Liver (tissue), 9 donors: Measurements from ENCODE around the gene IQCE. TPM values are rescaled to one million over a fixed set of nuclear protein-coding genes. Genes with fewer than 3 reads are reported as not detected.

Experiments used
- DNase-seq: peaks from one replicate; pipeline ENCODE4 v3.0.0-alpha.2; 2017; ENCODE audit warnings: low spot score
- H3K27ac ChIP-seq, 2 donors: one replicate each; pipeline ENCODE4 v1.7.0; 2013; ENCODE audit warnings: inconsistent platforms in 2 of 2, low read length in 2 of 2, control low read depth in 1 of 2, low read depth in 1 of 2, mild to moderate bottlenecking in 1 of 2
- H3K27me3 ChIP-seq, 4 donors: one replicate each; pipeline versions ENCODE4 v1.6.1 to v1.7.0; 2013; ENCODE audit warnings: low read length in 3 of 4, inconsistent platforms in 1 of 4, mild to moderate bottlenecking in 1 of 4, moderate library complexity in 1 of 4; ENCODE audit not compliant: control insufficient read depth in 4 of 4, insufficient read depth in 4 of 4
- H3K36me3 ChIP-seq, 4 donors: one replicate each; pipeline versions ENCODE4 v1.6.1 to v1.7.0; 2013; ENCODE audit warnings: low read length in 3 of 4, mild to moderate bottlenecking in 3 of 4, low read depth in 1 of 4, moderate library complexity in 1 of 4; ENCODE audit not compliant: control insufficient read depth in 4 of 4, insufficient read depth in 3 of 4
- H3K4me1 ChIP-seq, 4 donors: one replicate each; pipeline versions ENCODE4 v1.6.1 to v1.7.0; 2013; ENCODE audit warnings: low read length in 3 of 4, mild to moderate bottlenecking in 3 of 4, moderate library complexity in 1 of 4; ENCODE audit not compliant: control insufficient read depth in 4 of 4, insufficient read depth in 4 of 4
- H3K4me3 ChIP-seq, 3 donors: one replicate each; pipeline versions ENCODE4 v1.6.1 to v1.7.0; 2013; ENCODE audit warnings: low read length in 3 of 3, control low read depth in 1 of 3, low read depth in 1 of 3, mild to moderate bottlenecking in 1 of 3
- H3K9ac ChIP-seq, 2 donors: one replicate each; pipeline ENCODE4 v1.7.0; 2013; ENCODE audit warnings: low read length in 2 of 2, mild to moderate bottlenecking in 2 of 2, moderate library complexity in 2 of 2, control low read depth in 1 of 2, low read depth in 1 of 2
- H3K9me3 ChIP-seq, 4 donors: one replicate each; pipeline versions ENCODE4 v1.6.1 to v1.7.0; 2013; ENCODE audit warnings: low read length in 3 of 4; ENCODE audit not compliant: control insufficient read depth in 4 of 4
- ATF3 ChIP-seq: IDR thresholded peaks from 2 replicates; pipeline ENCODE4 v1.6.1; 2016; ENCODE audit warnings: antibody characterized with exemption
- CTCF ChIP-seq: fragments of 150-350 bp; IDR thresholded peaks from 2 replicates; pipeline ENCODE4 v1.5.1; 2017; ENCODE audit warnings: improper control_type of control experiment, low read depth, low read length; ENCODE audit not compliant: missing input control
- EGR1 ChIP-seq, 2 donors: IDR thresholded peaks; 2 replicates each; pipeline ENCODE4 v1.6.1; 2016 to 2018; ENCODE audit warnings: antibody characterized with exemption in 2 of 2, low read depth in 2 of 2
- FOXA1 ChIP-seq: IDR thresholded peaks from 2 replicates; pipeline ENCODE4 v1.6.1; 2016; ENCODE audit warnings: antibody characterized with exemption
- FOXA2 ChIP-seq: IDR thresholded peaks from 2 replicates; pipeline ENCODE4 v1.6.1; 2016; ENCODE audit warnings: antibody characterized with exemption
- GABPA ChIP-seq, 2 donors: IDR thresholded peaks in 1 of 2; conservative IDR thresholded peaks in 1 of 2; 2 replicates each; pipeline ENCODE4 v1.6.1; 2016; ENCODE audit warnings: antibody characterized with exemption in 2 of 2, mild to moderate bottlenecking in 1 of 2, moderate library complexity in 1 of 2
- HNF4A ChIP-seq, 2 donors: conservative IDR thresholded peaks; 2 replicates each; pipeline ENCODE4 v1.6.1; 2016; ENCODE audit warnings: antibody characterized with exemption in 2 of 2, mild to moderate bottlenecking in 2 of 2
- HNF4G ChIP-seq: IDR thresholded peaks from 2 replicates; pipeline ENCODE4 v1.6.1; 2016; ENCODE audit warnings: antibody characterized with exemption
- NR2F2 ChIP-seq: IDR thresholded peaks from 2 replicates; pipeline ENCODE4 v1.6.1; 2016; ENCODE audit warnings: antibody characterized with exemption
- RAD21 ChIP-seq, 2 donors: IDR thresholded peaks; 2 replicates each; pipeline ENCODE4 v1.6.1; 2016; ENCODE audit warnings: antibody characterized with exemption in 2 of 2, mild to moderate bottlenecking in 2 of 2
- REST ChIP-seq: IDR thresholded peaks from 2 replicates; pipeline ENCODE4 v1.6.1; 2016; ENCODE audit warnings: antibody characterized with exemption, mild to moderate bottlenecking
- RXRA ChIP-seq, 2 donors: IDR thresholded peaks; 2 replicates each; pipeline ENCODE4 v1.6.1; 2017 to 2018; ENCODE audit warnings: antibody characterized with exemption in 2 of 2, mild to moderate bottlenecking in 1 of 2
- SP1 ChIP-seq: IDR thresholded peaks from 2 replicates; pipeline ENCODE4 v1.6.1; 2018; ENCODE audit warnings: antibody characterized with exemption, mild to moderate bottlenecking
- TAF1 ChIP-seq: conservative IDR thresholded peaks from 2 replicates; pipeline ENCODE4 v1.6.1; 2016; ENCODE audit warnings: antibody characterized with exemption, mild to moderate bottlenecking
- YY1 ChIP-seq: IDR thresholded peaks from 2 replicates; pipeline ENCODE4 v1.6.1; 2016; ENCODE audit warnings: antibody characterized with exemption, mild to moderate bottlenecking
- ZBTB33 ChIP-seq: IDR thresholded peaks from 2 replicates; pipeline ENCODE4 v1.6.1; 2016; ENCODE audit warnings: antibody characterized with exemption
- WGBS: extraction: QIAGEN DNeasy Blood & Tissue Kit; methylation state at CpG from one replicate; pipeline ENCODE4 v1.1.7; 2013; 5-methylcytosine and 5-hydroxymethylcytosine counted together
- polyA plus RNA-seq, 2 donors: library from polyadenylated mRNA; stranded (reverse) in 1 of 2; unstranded in 1 of 2; fragments of 200-250 nt in 1 of 2; fragments of >200 nt in 1 of 2; fragmentation: Nextera tagmentation in 1 of 2; extraction: Ambion mirVana in 1 of 2; gene quantifications; one replicate each; pipeline versions ENCODE4 v1.2.1 to v1.2.3, GENCODE V29; 2013 to 2015
- total RNA-seq, 2 donors: library from RNA; depleted of rRNA; stranded (reverse); fragments of >200 nt; gene quantifications; one replicate each; pipeline ENCODE4 v1.2.3, GENCODE V29; 2014
- donor health status: healthy.
- donor health status: healthy.
- donor health status: healthy.
- donor health status: healthy.
- donor health status: healthy.

IQCE gene
- total and polyA plus RNA-seq, 4 donors = 2.1 to 5.9 (median 3.6) TPM

GRCh38 chr7:2606539-2606936 lies 47.8 kb downstream of the IQCE start:
- no peak for DNase-seq
- H3K27ac ChIP-seq = no peak overlapping the region
- TF ChIP-seq NR2F2 (no peak), EGR1 (IDR thresholded peaks at IDR 0.05; ENCODE audit: low read depth in 2 of 2) (no peak), CTCF (no peak), FOXA2 (no peak), HNF4G (no peak), YY1 (no peak), ZBTB33 (no peak), FOXA1 (no peak), HNF4A (conservative IDR thresholded peaks at IDR 0.05) (no peak), SP1 (no peak), RXRA (IDR thresholded peaks at IDR 0.05) (no peak), REST (no peak)

GRCh38 chr7:2607122-2607922 lies 48.5 kb downstream of the IQCE start:
- H3K36me3 ChIP-seq = no peaks in the 10 kb centered on the region
- no peaks in the 10 kb centered on the region for H3K27me3 ChIP-seq
- no peak overlapping the region for H3K27ac ChIP-seq
- no peaks in the 10 kb centered on the region for H3K9me3 ChIP-seq
- WGBS = 72% methylated on average over 26 of the region's 26 CpGs
- no peak overlapping the region for H3K4me3 ChIP-seq
- H3K9ac ChIP-seq = no peak overlapping the region
- DNase-seq = no peak
- H3K4me1 ChIP-seq = no peaks in the 10 kb centered on the region
- TF ChIP-seq CTCF (no peak), YY1 (no peak), HNF4A (conservative IDR thresholded peaks at IDR 0.05) (no peak), FOXA2 (no peak), REST (no peak), RAD21 (IDR thresholded peaks at IDR 0.05) (no peak), TAF1 (no peak), RXRA (IDR thresholded peaks at IDR 0.05) (no peak), NR2F2 (peak; percentile 59), GABPA (IDR thresholded peaks at IDR 0.05 in 1 of 2, conservative IDR thresholded peaks at IDR 0.05 in 1 of 2) (no peak), EGR1 (IDR thresholded peaks at IDR 0.05; ENCODE audit: low read depth in 2 of 2) (no peak), ATF3 (no peak)

More at GRCh38 chr7:2606539-2606936, 47.8 kb downstream of the IQCE start:
- H3K4me3 ChIP-seq = no peak overlapping the region
- H3K4me1 ChIP-seq = no peaks in the 10 kb centered on the region
- H3K27me3 ChIP-seq = no peaks in the 10 kb centered on the region
- H3K9me3 ChIP-seq = no peaks in the 10 kb centered on the region
- WGBS = 88% methylated on average over 16 of the region's 16 CpGs
- H3K36me3 ChIP-seq = no peaks in the 10 kb centered on the region
- H3K9ac ChIP-seq = no peak overlapping the region
